IMR-90 (cell line): ENCODE measurements around the gene CYB5R2. TPM values are rescaled to one million over a fixed set of nuclear protein-coding genes. Genes with fewer than 3 reads are reported as not detected.

Experiments
- ATAC-seq: fragments of 200-7000 bp; cut with Tn5 transposase; 2 replicates; pipeline ENCODE4 v1.9.1; 2020; ENCODE audit warnings: low read depth, mild to moderate bottlenecking, moderate library complexity
- BruUV-seq: library from RNA; stranded (reverse); fragments of 400-500 nt; replicated peaks from 2 replicates; lab custom pipeline; 2021; lab: Mats Ljungman, UMichigan
- CTCF ChIA-PET: fragments of 300-600 bp; formaldehyde crosslinking; extraction: SDS; loops from one replicate; lab custom pipeline; 2021; ENCODE audit warnings: antibody characterized with exemption; lab: Yijun Ruan, JAX
- POLR2A ChIA-PET: fragments of 300-600 bp; sonication (Branson Sonifier 250); formaldehyde crosslinking; loops from one replicate; lab custom pipeline; 2022; ENCODE audit warnings: antibody characterized with exemption; ENCODE audit not compliant: unreplicated experiment; lab: Charles Lee
- DNase-seq: peaks from one replicate; pipeline ENCODE4 v3.0.0; 2013
- H2AFZ ChIP-seq: replicated peaks from 2 replicates; pipeline ENCODE3; 2013; ENCODE audit warnings: low read length, mild to moderate bottlenecking; ENCODE audit not compliant: poor library complexity
- H2AK5ac ChIP-seq: 2 replicates; pipeline ENCODE4 v1.6.1; 2013; ENCODE audit warnings: low read depth, low read length, inconsistent platforms
- H2AK9ac ChIP-seq: replicated peaks from 2 replicates; pipeline ENCODE3; 2013; ENCODE audit warnings: mild to moderate bottlenecking, low read depth, low read length, moderate library complexity; ENCODE audit not compliant: poor library complexity
- H2BK120ac ChIP-seq: 2 replicates; pipeline ENCODE4 v1.6.1; 2013; ENCODE audit warnings: low read depth, low read length, inconsistent platforms
- H2BK15ac ChIP-seq: 3 replicates; pipeline ENCODE4 v1.6.1; 2013; ENCODE audit warnings: low read depth, low read length, inconsistent platforms
- H2BK20ac ChIP-seq: 2 replicates; pipeline ENCODE4 v1.6.1; 2013; ENCODE audit warnings: low read depth, mild to moderate bottlenecking, inconsistent platforms, low read length, moderate library complexity
- H2BK5ac ChIP-seq: 2 replicates; pipeline ENCODE4 v1.6.1; 2013; ENCODE audit warnings: mild to moderate bottlenecking, low read depth, low read length, inconsistent platforms; ENCODE audit not compliant: poor library complexity, severe bottlenecking
- H3K14ac ChIP-seq: replicated peaks from 2 replicates; pipeline ENCODE4 v1.6.1; 2013; ENCODE audit warnings: low read depth, low read length, inconsistent platforms
- H3K18ac ChIP-seq: 2 replicates; pipeline ENCODE4 v1.6.1; 2013; ENCODE audit warnings: low read depth, low read length, control low read depth
- H3K23ac ChIP-seq: 2 replicates; pipeline ENCODE4 v1.6.1; 2013; ENCODE audit warnings: low read depth, low read length, inconsistent platforms
- H3K27ac ChIP-seq: 2 replicates; pipeline ENCODE4 v1.5.1; 2013; ENCODE audit warnings: mild to moderate bottlenecking, control low read depth, low read length; ENCODE audit not compliant: insufficient read depth
- H3K27me3 ChIP-seq: 2 replicates; pipeline ENCODE4 v1.6.1; 2013; ENCODE audit warnings: low read length; ENCODE audit not compliant: control insufficient read depth, insufficient read depth
- H3K36me3 ChIP-seq: 2 replicates; pipeline ENCODE4 v1.6.1; 2013; ENCODE audit warnings: low read length, mixed read lengths; ENCODE audit not compliant: control insufficient read depth, insufficient read depth
- H3K4ac ChIP-seq: 2 replicates; pipeline ENCODE4 v1.6.1; 2013; ENCODE audit warnings: low read depth, low read length, inconsistent platforms
- H3K4me1 ChIP-seq: 2 replicates; pipeline ENCODE4 v1.6.1; 2013; ENCODE audit warnings: low read length, mixed read lengths; ENCODE audit not compliant: control insufficient read depth, insufficient read depth
- H3K4me2 ChIP-seq: 2 replicates; pipeline ENCODE4 v1.6.1; 2013; ENCODE audit warnings: low read depth, mild to moderate bottlenecking, control low read depth, low read length, moderate library complexity
- H3K4me3 ChIP-seq: 2 replicates; pipeline ENCODE4 v1.5.1; 2013; ENCODE audit warnings: low read depth, mild to moderate bottlenecking, control low read depth, low read length, moderate library complexity; ENCODE audit not compliant: insufficient read depth
- H3K56ac ChIP-seq: 2 replicates; pipeline ENCODE4 v1.6.1; 2013; ENCODE audit warnings: low read length, inconsistent platforms; ENCODE audit not compliant: insufficient read depth; ENCODE audit errors: extremely low read depth
- H3K79me1 ChIP-seq, 2 experiments: 2 replicates each; pipeline ENCODE4 v1.6.1; 2013; ENCODE audit warnings: low read length in 2 of 2, inconsistent platforms in 1 of 2, low read depth in 1 of 2
- H3K9ac ChIP-seq: 2 replicates; pipeline ENCODE4 v1.6.1; 2013; ENCODE audit warnings: low read depth, low read length, control low read depth
- H3K9me1 ChIP-seq: 2 replicates; pipeline ENCODE4 v1.6.1; 2013; ENCODE audit warnings: low read length, inconsistent platforms; ENCODE audit not compliant: insufficient read depth
- H3K9me3 ChIP-seq: 2 replicates; pipeline ENCODE4 v1.6.1; 2013; ENCODE audit warnings: low read length; ENCODE audit not compliant: control insufficient read depth, insufficient read depth
- H4K20me1 ChIP-seq: 2 replicates; pipeline ENCODE4 v1.6.1; 2013; ENCODE audit warnings: low read length, inconsistent platforms; ENCODE audit not compliant: insufficient read depth
- H4K5ac ChIP-seq: 2 replicates; pipeline ENCODE4 v1.6.1; 2013; ENCODE audit warnings: mild to moderate bottlenecking, low read depth, low read length, control low read depth
- H4K8ac ChIP-seq, 2 experiments: 2 replicates each; pipeline ENCODE4 v1.6.1; 2013; ENCODE audit warnings: low read depth in 2 of 2, low read length in 2 of 2, control low read depth in 1 of 2, inconsistent platforms in 1 of 2
- H4K91ac ChIP-seq: 2 replicates; pipeline ENCODE4 v1.6.1; 2013; ENCODE audit warnings: low read depth, low read length, inconsistent platforms; ENCODE audit not compliant: insufficient read depth
- BHLHE40 ChIP-seq: fragments of 150-350 bp; IDR thresholded peaks from 2 replicates; pipeline ENCODE4 v1.6.1; 2016; ENCODE audit warnings: mild to moderate bottlenecking, low read depth, low read length
- CEBPB ChIP-seq: IDR thresholded peaks from 2 replicates; pipeline ENCODE4 v1.6.1; 2012; ENCODE audit warnings: low read depth, low read length, improper control_type of control experiment
- CHD1 ChIP-seq: IDR thresholded peaks from 2 replicates; pipeline ENCODE4 v1.6.1; 2012; ENCODE audit warnings: low read depth, low read length, improper control_type of control experiment
- CTCF ChIP-seq: conservative IDR thresholded peaks from 2 replicates; pipeline ENCODE4 v1.5.1; 2012; ENCODE audit warnings: mild to moderate bottlenecking, low read depth, low read length, improper control_type of control experiment
- ELK1 ChIP-seq: fragments of 150-350 bp; IDR thresholded peaks from 2 replicates; pipeline ENCODE4 v1.6.1; 2016; ENCODE audit warnings: low read depth, mild to moderate bottlenecking, low read length, moderate library complexity, borderline replicate concordance
- FOS ChIP-seq: fragments of 150-350 bp; IDR thresholded peaks from 2 replicates; pipeline ENCODE4 v1.6.1; 2016; ENCODE audit warnings: low read depth, low read length
- MAFK ChIP-seq: IDR thresholded peaks from 2 replicates; pipeline ENCODE4 v1.6.1; 2012; ENCODE audit warnings: low read depth, low read length, improper control_type of control experiment
- MAZ ChIP-seq: IDR thresholded peaks from 2 replicates; pipeline ENCODE4 v1.6.1; 2012; ENCODE audit warnings: low read depth, mild to moderate bottlenecking, low read length, improper control_type of control experiment, moderate library complexity, borderline replicate concordance
- MXI1 ChIP-seq: IDR thresholded peaks from 2 replicates; pipeline ENCODE4 v1.6.1; 2012; ENCODE audit warnings: low read depth, mild to moderate bottlenecking, low read length, moderate library complexity, borderline replicate concordance
- NFE2L2 ChIP-seq: fragments of 150-350 bp; IDR thresholded peaks from 2 replicates; pipeline ENCODE4 v1.6.1; 2016; ENCODE audit warnings: low read depth, mild to moderate bottlenecking, low read length
- POLR2A ChIP-seq: IDR thresholded peaks from 2 replicates; pipeline ENCODE4 v1.6.1; 2012; ENCODE audit warnings: mild to moderate bottlenecking, low read depth, low read length
- RAD21 ChIP-seq: IDR thresholded peaks from 2 replicates; pipeline ENCODE4 v1.6.1; 2012; ENCODE audit warnings: low read length, improper control_type of control experiment
- RCOR1 ChIP-seq: IDR thresholded peaks from 2 replicates; pipeline ENCODE4 v1.6.1; 2012; ENCODE audit warnings: mild to moderate bottlenecking, low read length, improper control_type of control experiment; ENCODE audit not compliant: insufficient replicate concordance
- RFX5 ChIP-seq: IDR thresholded peaks from 2 replicates; pipeline ENCODE4 v1.8.0; 2012; ENCODE audit warnings: low read depth, mild to moderate bottlenecking, low read length, moderate library complexity
- SMC3 ChIP-seq: fragments of 150-350 bp; IDR thresholded peaks from 2 replicates; pipeline ENCODE4 v1.6.1; 2016; ENCODE audit warnings: low read depth, mild to moderate bottlenecking, antibody characterized with exemption, low read length, moderate library complexity
- USF2 ChIP-seq: fragments of 150-350 bp; IDR thresholded peaks from 2 replicates; pipeline ENCODE4 v1.6.1; 2017; ENCODE audit warnings: mild to moderate bottlenecking, antibody characterized with exemption, low read length, low read depth
- WGBS, 2 experiments: methylation state at CpG; one replicate each; pipeline versions ENCODE4 v1.1.5 to v1.1.7; 2013; ENCODE audit warnings: missing lambda C conversion rate in 2 of 2; ENCODE audit not compliant: insufficient read length in 1 of 2; ENCODE audit errors: extremely low coverage in 2 of 2; 5-methylcytosine and 5-hydroxymethylcytosine counted together
- dilution Hi-C: fragments of 300-500 bp; cut with HindIII; formaldehyde crosslinking; loops from one replicate; pipeline ENCODE4 v1.14.3; 2018; ENCODE audit warnings: low sequenced_read_pairs; ENCODE audit not compliant: unreplicated experiment
- in situ Hi-C: fragments of 300-500 bp; cut with MboI; formaldehyde crosslinking; loops from 3 replicates; pipeline ENCODE4 v1.14.3; 2019; ENCODE audit warnings: low sequenced_read_pairs, inconsistent platforms, mixed read lengths
- intact Hi-C: fragments of 100-400 bp; cut with micrococcal nuclease; formaldehyde crosslinking; loops from 2 replicates; pipeline ENCODE4 v1.10.0; 2022
- polyA plus RNA-seq, 3 experiments: library from polyadenylated mRNA; depleted of rRNA; stranded (reverse); fragments of >200 nt; gene quantifications; 2 replicates each; pipeline ENCODE4 v1.2.3, GENCODE V29; 2012; ENCODE audit warnings: low replicate concordance in 1 of 3
- total RNA-seq: library from RNA; depleted of rRNA; stranded (reverse); fragments of >200 nt; gene quantifications from 2 replicates; pipeline ENCODE4 v1.2.3, GENCODE V29; 2012

The CYB5R2 gene
- total and polyA plus RNA-seq, 2 of the 4 experiments (the other 2 are of a cell fraction) = 4.5 to 4.7 TPM

GRCh38 chr11:7651140-7651551 is 22.2 kb downstream of the CYB5R2 start:
- H4K8ac ChIP-seq = no peak overlapping the region
- no peak overlapping the region for H2AK5ac ChIP-seq
- DNase-seq (peak; percentile 13), ATAC-seq (no peak)
- peaks cover 3% of the 10 kb centered on the region for H3K36me3 ChIP-seq
- TF ChIP-seq MAFK (no peak), CTCF (no peak), NFE2L2 (no peak), SMC3 (no peak), ELK1 (no peak), RAD21 (no peak), POLR2A (no peak), RCOR1 (no peak), FOS (no peak), CHD1 (no peak), MXI1 (no peak), MAZ (no peak), CEBPB (no peak), BHLHE40 (no peak), USF2 (no peak), RFX5 (no peak)
- no peaks in the 10 kb centered on the region for H3K79me1 ChIP-seq
- no peak overlapping the region for H3K14ac ChIP-seq
- H4K5ac ChIP-seq = no peak overlapping the region
- no peak overlapping the region for H3K23ac ChIP-seq
- BruUV-seq = no TSS peak
- ChIA-PET POLR2A (no interaction called here), CTCF (no interaction called here)
- H3K27me3 ChIP-seq = no peaks in the 10 kb centered on the region
- H2AK9ac ChIP-seq = no peak overlapping the region
- H3K4me2 ChIP-seq = no peak overlapping the region
- H3K9me3 ChIP-seq = no peaks in the 10 kb centered on the region
- no peak overlapping the region for H3K56ac ChIP-seq
- no peak overlapping the region for H3K18ac ChIP-seq
- H3K9me1 ChIP-seq = no peaks in the 10 kb centered on the region
- dilution Hi-C loops = no loop called here
- no peak overlapping the region for H2BK15ac ChIP-seq
- whole genome bisulfite sequencing, 2 experiments = no CpG with 5 or more reads among the region's 5 CpGs
- H2BK120ac ChIP-seq = no peak overlapping the region
- H2AFZ ChIP-seq = no peak overlapping the region
- no peak overlapping the region for H2BK5ac ChIP-seq
- in situ Hi-C loops = loop anchor here (5.0 kb wide), 1 partner anchor 79 kb away; no protein-coding TSS in a partner anchor
- H4K91ac ChIP-seq = no peak overlapping the region
- no peak overlapping the region for H2BK20ac ChIP-seq
- no peak overlapping the region for H3K9ac ChIP-seq
- no peak overlapping the region for H3K27ac ChIP-seq
- no peak overlapping the region for H3K4ac ChIP-seq
- H3K4me1 ChIP-seq = no peaks in the 10 kb centered on the region
- no peaks in the 10 kb centered on the region for H4K20me1 ChIP-seq
- H3K4me3 ChIP-seq = no peak overlapping the region
- intact Hi-C loops = no loop called here
